HG02759 (cell line): ENCODE data around the gene PLA2G3.

Experiments used
- ATAC-seq: cut with Tn5 transposase; IDR thresholded peaks from one replicate; pipeline ENCODE4 v1.9.1; 2021; ENCODE audit warnings: mild to moderate bottlenecking, moderate library complexity; ENCODE audit not compliant: unreplicated experiment

PLA2G3 gene

DNA sequence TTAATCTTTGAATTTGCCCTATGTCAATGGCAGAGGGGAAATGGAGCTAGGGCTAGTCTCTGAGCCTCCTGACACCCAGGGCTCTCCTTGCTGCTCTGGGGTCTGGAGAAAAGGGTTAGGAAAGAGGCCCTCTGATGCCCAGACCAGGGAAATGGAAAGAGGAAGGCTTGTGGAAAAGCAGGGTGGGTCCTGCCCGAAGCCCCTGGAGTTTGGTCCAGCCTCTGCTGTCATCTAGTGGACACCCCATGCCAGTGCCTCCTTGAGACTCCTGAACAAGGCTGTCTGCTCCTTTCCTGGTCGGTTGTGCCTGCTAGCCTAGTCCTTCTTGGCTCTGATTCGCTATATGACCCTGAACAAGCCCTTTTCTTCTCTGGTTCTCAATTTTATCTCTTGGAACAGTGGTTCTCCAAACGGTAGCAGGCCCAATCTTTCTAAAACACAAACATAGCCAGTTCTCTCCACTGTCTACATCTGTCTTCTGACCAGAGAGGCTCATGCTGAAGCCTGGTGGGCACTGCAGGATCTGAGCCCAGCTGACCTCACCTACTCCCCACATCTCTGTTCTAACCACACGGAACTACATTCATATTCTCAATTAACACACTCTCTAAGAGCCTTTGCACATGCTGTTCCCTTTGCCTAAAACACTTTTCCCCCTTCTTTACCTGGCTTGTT, 8.8 kb upstream of the PLA2G3 start:
- no peak for ATAC-seq

DNA sequence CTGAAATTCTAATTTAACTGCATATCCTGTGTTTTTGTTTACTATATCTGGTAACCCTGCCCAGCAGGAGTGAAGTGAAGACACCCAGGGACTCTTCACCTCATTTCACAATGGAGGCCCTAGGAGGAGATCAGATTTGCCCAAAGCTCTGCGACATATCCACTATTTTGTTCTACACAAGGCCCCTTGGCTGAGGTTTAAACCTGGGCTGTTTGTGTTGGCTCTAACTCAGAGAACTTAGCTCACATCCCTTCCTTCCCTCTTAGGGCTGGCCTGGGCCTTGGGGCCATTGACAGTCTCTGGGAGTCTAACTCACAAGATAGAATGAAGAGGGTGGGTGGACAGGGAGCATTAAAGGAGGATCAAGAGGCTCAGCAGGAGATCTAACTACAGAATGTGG, 8.2 kb upstream of the PLA2G3 start:
- ATAC-seq: no peak

GRCh38 chr22:31144223-31144622, 3.9 kb upstream of the PLA2G3 start:
- no peak for ATAC-seq

DNA sequence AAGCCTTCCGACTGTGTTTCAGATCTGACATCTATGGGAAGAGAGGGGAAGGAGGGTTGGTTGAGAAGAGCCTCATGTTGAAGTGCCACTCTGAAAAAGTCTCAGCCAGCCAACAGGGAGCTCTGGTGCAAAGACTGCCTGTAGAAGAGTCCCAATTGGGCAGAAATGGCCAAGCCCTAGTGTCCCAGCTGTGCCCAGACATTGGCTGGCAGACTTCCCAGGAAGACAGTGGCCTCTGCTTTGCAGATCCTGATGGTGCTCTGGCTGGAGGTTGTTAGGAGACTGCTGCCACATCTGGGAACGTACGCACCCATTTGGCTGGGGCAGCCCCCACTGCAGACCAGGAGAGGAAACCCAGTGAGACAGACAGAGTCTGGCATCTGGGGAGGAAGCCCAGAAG, 3.2 kb upstream of the PLA2G3 start:
- ATAC-seq: no peak

- ATAC-seq: no peak
Measured at GRCh38 chr22:31143038-31143437, 2.7 kb upstream of the PLA2G3 start.

- no peak for ATAC-seq
Measured at GRCh38 chr22:31142285-31142684, 2.0 kb upstream of the PLA2G3 start.

GRCh38 chr22:31141551-31141950, 1.2 kb upstream of the PLA2G3 start:
- no peak for ATAC-seq

GRCh38 chr22:31140746-31141145, 438 bp upstream of the PLA2G3 start:
- ATAC-seq: no peak

DNA sequence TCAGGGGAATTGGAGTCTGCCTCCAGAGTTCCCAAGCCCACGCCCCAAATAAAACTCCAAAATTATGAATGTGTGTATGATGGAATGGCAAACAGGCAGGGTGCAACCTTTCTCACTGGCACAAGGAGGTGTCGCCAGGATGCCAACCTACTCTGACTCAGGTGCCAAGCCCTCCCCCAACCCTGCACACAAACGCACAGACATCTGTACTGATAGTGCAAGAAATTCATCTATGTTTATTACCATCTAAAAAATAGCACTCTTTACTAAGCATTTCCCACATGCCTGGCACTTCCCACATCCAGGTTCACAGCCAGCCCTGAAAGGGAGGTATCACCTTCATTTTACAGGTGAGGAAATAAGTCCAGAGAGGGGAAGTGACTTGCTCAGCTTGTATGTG, 1.2 kb downstream of the PLA2G3 start:
- ATAC-seq: no peak

DNA sequence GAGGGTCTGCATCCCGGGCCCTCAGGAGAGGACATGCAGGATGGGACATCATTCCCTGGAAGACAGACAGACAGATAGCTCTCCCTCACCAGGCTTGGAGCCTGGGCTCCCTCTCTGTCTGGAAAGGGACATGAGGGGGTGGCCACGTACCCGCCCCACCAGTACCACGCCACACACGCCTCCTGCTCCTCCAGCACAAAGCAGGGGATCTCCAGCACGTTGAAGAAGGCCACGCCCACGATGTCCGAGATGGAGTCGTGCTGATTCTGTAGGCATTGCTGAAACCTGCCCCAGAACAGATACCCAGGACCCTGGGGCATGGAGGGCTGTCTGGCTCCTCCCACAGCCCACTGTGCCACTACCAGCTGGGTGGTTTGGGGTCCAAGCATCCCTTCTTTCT, 2.2 kb downstream of the PLA2G3 start:
- no peak for ATAC-seq

- ATAC-seq: no peak
Measured at GRCh38 chr22:31137721-31138120, 2.6 kb downstream of the PLA2G3 start.

GRCh38 chr22:31136711-31137110, 3.6 kb downstream of the PLA2G3 start:
- no peak for ATAC-seq

GRCh38 chr22:31136155-31136554, 4.2 kb downstream of the PLA2G3 start:
- no peak for ATAC-seq

GRCh38 chr22:31135706-31136105, 4.6 kb downstream of the PLA2G3 start:
- ATAC-seq: no peak

DNA sequence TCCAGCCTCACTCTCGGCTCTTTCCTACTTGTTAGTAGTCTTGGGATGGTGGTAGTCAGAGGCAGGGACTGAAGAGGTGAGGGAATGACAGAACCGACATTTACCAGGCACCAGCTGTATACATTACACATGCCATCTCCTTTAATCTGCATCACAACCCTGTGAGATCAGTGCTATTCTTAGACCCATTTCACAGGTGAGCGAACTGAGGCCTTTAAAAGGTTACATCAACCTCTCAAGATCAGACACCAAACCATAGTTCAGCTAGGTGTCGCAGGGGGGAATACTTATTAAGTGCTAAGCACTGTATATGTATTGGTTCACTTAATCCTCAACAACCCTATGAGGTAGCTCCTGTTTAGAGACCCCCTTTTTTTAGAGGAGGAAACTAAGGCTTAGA, 5.6 kb downstream of the PLA2G3 start:
- no peak for ATAC-seq

- no peak for ATAC-seq
Measured at GRCh38 chr22:31133911-31134310, 6.4 kb downstream of the PLA2G3 start.

DNA sequence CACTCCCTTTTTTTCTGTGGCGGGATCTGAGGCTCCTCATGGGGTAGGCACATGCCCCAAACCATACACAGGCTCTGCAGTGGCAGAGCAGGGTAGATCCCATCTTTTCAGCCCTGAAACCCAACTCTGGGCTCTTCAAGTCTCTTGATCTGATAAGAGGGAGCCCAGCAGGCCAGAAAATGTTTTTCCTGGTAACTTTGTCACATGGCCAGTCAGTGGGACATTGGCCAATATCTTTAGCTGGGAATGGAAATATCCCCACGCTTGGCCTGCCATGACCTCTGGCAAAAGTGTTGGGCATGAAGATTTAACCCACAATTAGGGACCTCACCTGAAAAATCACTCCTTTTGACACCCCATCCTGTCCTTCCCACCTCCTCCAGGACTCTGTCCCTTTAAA, 9.4 kb downstream of the PLA2G3 start:
- ATAC-seq: no peak

DNA sequence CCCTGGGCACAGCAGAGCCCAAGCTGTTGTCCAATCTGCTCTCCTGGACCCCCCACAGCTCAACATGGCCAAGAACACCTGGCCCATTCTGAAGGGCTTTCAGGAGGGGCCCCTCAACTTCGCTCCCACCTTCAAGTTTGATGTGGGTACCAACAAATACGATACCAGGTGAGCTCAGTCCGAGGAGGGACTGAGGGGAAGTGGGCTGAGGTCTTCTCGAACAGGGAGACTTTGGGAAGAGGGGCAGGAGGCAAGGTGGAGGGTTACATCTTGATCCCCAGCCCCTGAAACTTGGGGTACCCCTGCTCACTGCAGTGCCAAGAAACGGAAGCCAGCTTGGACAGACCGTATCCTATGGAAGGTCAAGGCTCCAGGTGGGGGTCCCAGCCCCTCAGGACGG, 12.2 kb downstream of the PLA2G3 start:
- ATAC-seq: no peak

GRCh38 chr22:31127181-31127772, 13.0 kb downstream of the PLA2G3 start:
- ATAC-seq: no peak

- no peak for ATAC-seq
Measured at GRCh38 chr22:31126869-31127175, 13.5 kb downstream of the PLA2G3 start.

GRCh38 chr22:31126128-31126868, 14.0 kb downstream of the PLA2G3 start:
- no peak for ATAC-seq

DNA sequence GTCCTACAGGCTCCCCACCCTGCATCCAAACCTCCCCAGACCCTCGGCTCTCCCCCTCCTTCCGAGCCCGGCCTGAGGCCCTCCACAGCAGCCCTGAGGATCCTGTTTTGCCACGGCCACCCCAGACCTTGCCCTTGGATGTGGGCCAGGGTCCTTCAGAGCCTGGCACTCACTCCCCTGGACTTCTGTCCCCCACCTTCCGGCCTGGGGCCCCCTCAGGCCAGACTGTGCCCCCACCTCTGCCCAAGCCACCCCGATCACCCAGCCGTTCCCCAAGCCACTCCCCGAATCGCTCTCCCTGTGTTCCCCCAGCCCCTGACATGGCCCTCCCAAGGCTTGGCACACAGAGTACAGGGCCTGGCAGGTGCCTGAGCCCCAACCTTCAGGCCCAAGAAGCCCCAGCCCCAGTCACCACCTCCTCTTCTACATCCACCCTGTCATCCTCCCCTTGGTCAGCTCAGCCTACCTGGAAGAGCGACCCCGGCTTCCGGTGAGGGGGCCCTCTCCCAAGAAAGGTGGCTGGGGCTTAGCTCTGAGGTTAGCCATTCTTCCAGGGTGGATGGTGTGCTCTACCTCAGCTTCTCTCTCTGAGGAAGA, 14.7 kb downstream of the PLA2G3 start:
- ATAC-seq: no peak
